ENCODE data around the gene KIT. TPM values are rescaled to one million over a fixed set of nuclear protein-coding genes. Genes with fewer than 3 reads are reported as not detected.

The KIT gene
- total and polyA plus RNA-seq, 2 of the 13 experiments (the other 11 are each of a cell fraction or from before 2014, with no cell fraction given), result not detected

GRCh38 chr4:54726907-54727306 lies 69.2 kb downstream of the KIT start:
- H3K9me3 ChIP-seq (ENCODE audit: low read length), result no peaks in the 10 kb centered on the region
- 2% methylated on average over 2 of the region's 2 CpGs for WGBS (ENCODE audit: low lambda C conversion rate)
- H3K79me2 ChIP-seq (ENCODE audit: insufficient read depth, low read length), result no peaks in the 10 kb centered on the region
- FAIRE-seq (no peak), DNase-seq (ENCODE audit: low spot score) (no peak), ATAC-seq (no peak)
- no peak overlapping the region for H3K9ac ChIP-seq (ENCODE audit: insufficient read depth, low read depth, low read length)
- ChIA-PET CTCF (ENCODE audit: low intra/inter-chr PET ratio, low total read pairs) (no interaction called here), POLR2A (no interaction called here)
- H4K20me1 ChIP-seq (ENCODE audit: insufficient read depth, low read length), result no peaks in the 10 kb centered on the region
- no peak overlapping the region for H2AFZ ChIP-seq (ENCODE audit: low read length)
- H3K36me3 ChIP-seq (replicated peaks in 1 of 2; ENCODE audit: control insufficient read depth in 1 of 2, insufficient read depth in 2 of 2, low read length in 2 of 2), result no peaks in the 10 kb centered on the region
- TF ChIP-seq EHMT2 (IDR thresholded peaks at IDR 0.05; ENCODE audit: borderline replicate concordance, low read depth, low read length) (no peak), PRDM15 (CRISPR knock-in tag; IDR thresholded peaks at IDR 0.05) (no peak), ZNF512 (CRISPR knock-in tag; IDR thresholded peaks at IDR 0.05) (no peak), ARNTL (CRISPR knock-in tag; IDR thresholded peaks at IDR 0.05) (no peak), ZNF781 (CRISPR knock-in tag; IDR thresholded peaks at IDR 0.05; ENCODE audit: borderline replicate concordance, not compliant biosample characterization) (no peak), BORCS8-MEF2B (CRISPR knock-in tag; IDR thresholded peaks at IDR 0.05) (no peak), KDM2A (CRISPR knock-in tag; IDR thresholded peaks at IDR 0.05; ENCODE audit: borderline replicate concordance, low read depth) (no peak), LRRFIP1 (CRISPR knock-in tag; conservative IDR thresholded peaks at IDR 0.05) (no peak), GATAD2A (CRISPR knock-in tag; IDR thresholded peaks at IDR 0.05) (no peak), TOPORS (CRISPR knock-in tag; IDR thresholded peaks at IDR 0.05) (no peak), THYN1 (CRISPR knock-in tag; IDR thresholded peaks at IDR 0.05; ENCODE audit: borderline replicate concordance, low read depth) (no peak), ZFP37 (CRISPR knock-in tag; IDR thresholded peaks at IDR 0.05; ENCODE audit: borderline replicate concordance) (no peak)
- no peak overlapping the region for H3K27ac ChIP-seq (ENCODE audit: extremely low read length, insufficient read depth, low read length)
- H3K27me3 ChIP-seq (ENCODE audit: control insufficient read depth in 1 of 2, insufficient read depth in 2 of 2, low read length in 2 of 2), result peaks cover 0 to 6% of the 10 kb centered on the region in 2 experiments; a peak in 1 of 5 replicates
- H3K4me3 ChIP-seq (replicated peaks in 1 of 3; ENCODE audit: insufficient read depth in 1 of 3, low read depth in 2 of 3, low read length in 3 of 3), result no peak overlapping the region
- in situ Hi-C loops (cut with HindIII; ENCODE audit: extremely low pct_ligation_motif_present, low pct_unique_long_range_greater_than_20kb) (no loop called here), intact Hi-C loops (cut with micrococcal nuclease; ENCODE audit: unreplicated experiment) (no loop called here)
- no TSS peak for BruUV-seq (replicated peaks)
- no peaks in the 10 kb centered on the region for H3K4me1 ChIP-seq (ENCODE audit: insufficient read depth, low read length)
- no peak overlapping the region for H3K4me2 ChIP-seq (ENCODE audit: low read depth, low read length)

Data from HepG2 (cell line).